Measurements from ENCODE around the gene TDRD9. TPM values are rescaled to one million over a fixed set of nuclear protein-coding genes. Genes with fewer than 3 reads are reported as not detected.

TDRD9 gene
- total and polyA plus RNA-seq, 2 of the 4 experiments (the other 2 are of a cell fraction): 0.07 to 0.18 TPM

DNA sequence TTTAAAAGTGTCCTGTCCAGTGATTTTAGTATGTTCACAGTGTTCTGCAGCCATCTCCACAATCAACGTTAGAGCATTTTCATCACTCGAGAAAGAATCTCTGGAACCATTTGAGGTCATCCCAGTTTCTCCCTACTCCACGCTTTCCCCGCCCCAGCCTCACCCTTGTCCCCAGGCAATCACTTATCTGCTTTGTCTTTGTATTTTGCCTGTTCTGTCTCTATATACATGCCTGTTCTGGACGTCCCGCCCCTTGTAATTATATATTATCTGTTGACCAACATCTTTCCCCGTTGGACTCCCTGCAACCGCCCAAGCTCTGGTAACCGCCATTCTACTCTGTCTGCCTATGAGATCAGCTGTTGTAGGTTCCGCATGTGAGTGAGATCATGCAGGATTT lies 135.7 kb downstream of the TDRD9 start:
- Histone ChIP-seq H3K27ac (ENCODE audit: insufficient read depth, low read length) (no peak overlapping the region), H2BK120ac (ENCODE audit: low read depth, low read length) (no peak overlapping the region), H4K5ac (ENCODE audit: low read depth, low read length) (no peak overlapping the region), H4K20me1 (ENCODE audit: insufficient read depth, low read length) (no peaks in the 10 kb centered on the region), H3K79me1 (ENCODE audit: low read depth in 1 of 2, low read length in 2 of 2) (no peaks in the 10 kb centered on the region), H3K9me1 (ENCODE audit: insufficient read depth, low read length) (no peaks in the 10 kb centered on the region), H3K4ac (ENCODE audit: low read depth, low read length) (no peak overlapping the region), H3K27me3 (ENCODE audit: control insufficient read depth, insufficient read depth, low read length) (no peaks in the 10 kb centered on the region), H3K9ac (ENCODE audit: low read depth, low read length) (no peak overlapping the region), H3K9me3 (ENCODE audit: control insufficient read depth, insufficient read depth, low read length) (no peaks in the 10 kb centered on the region), H2AK9ac (replicated peaks; ENCODE audit: low read depth, low read length, poor library complexity) (no peak overlapping the region), H2BK15ac (ENCODE audit: low read depth, low read length) (no peak overlapping the region), H3K56ac (ENCODE audit: extremely low read depth, insufficient read depth, low read length) (no peak overlapping the region), H4K91ac (ENCODE audit: insufficient read depth, low read depth, low read length) (no peak overlapping the region), H3K4me1 (ENCODE audit: control insufficient read depth, insufficient read depth, low read length) (no peaks in the 10 kb centered on the region), H3K18ac (ENCODE audit: low read depth, low read length) (no peak overlapping the region), H2BK20ac (ENCODE audit: low read depth, low read length) (no peak overlapping the region), H3K23ac (ENCODE audit: low read depth, low read length) (no peak overlapping the region), H3K4me2 (ENCODE audit: low read depth, low read length) (no peak overlapping the region), H2AFZ (replicated peaks; ENCODE audit: low read length, poor library complexity) (no peak overlapping the region), H3K14ac (replicated peaks; ENCODE audit: low read depth, low read length) (no peak overlapping the region), H3K4me3 (ENCODE audit: insufficient read depth, low read depth, low read length) (no peak overlapping the region), H2AK5ac (ENCODE audit: low read depth, low read length) (no peak overlapping the region), H3K36me3 (ENCODE audit: control insufficient read depth, insufficient read depth, low read length) (no peaks in the 10 kb centered on the region), H4K8ac (ENCODE audit: low read depth in 2 of 2, low read length in 2 of 2) (no peak overlapping the region), H2BK5ac (ENCODE audit: low read depth, low read length, poor library complexity, severe bottlenecking) (no peak overlapping the region)
- TF ChIP-seq NFE2L2 (IDR thresholded peaks at IDR 0.05; ENCODE audit: low read depth, low read length) (no peak), MXI1 (IDR thresholded peaks at IDR 0.05; ENCODE audit: borderline replicate concordance, low read depth, low read length) (no peak), FOS (IDR thresholded peaks at IDR 0.05; ENCODE audit: low read depth, low read length) (no peak), CEBPB (IDR thresholded peaks at IDR 0.05; ENCODE audit: low read depth, low read length) (no peak), CHD1 (IDR thresholded peaks at IDR 0.05; ENCODE audit: low read depth, low read length) (no peak), USF2 (IDR thresholded peaks at IDR 0.05; ENCODE audit: low read depth, low read length) (no peak), RFX5 (IDR thresholded peaks at IDR 0.05; ENCODE audit: low read depth, low read length) (no peak), RAD21 (IDR thresholded peaks at IDR 0.05; ENCODE audit: low read length) (no peak), ELK1 (IDR thresholded peaks at IDR 0.05; ENCODE audit: borderline replicate concordance, low read depth, low read length) (no peak), BHLHE40 (IDR thresholded peaks at IDR 0.05; ENCODE audit: low read depth, low read length) (no peak), MAZ (IDR thresholded peaks at IDR 0.05; ENCODE audit: borderline replicate concordance, low read depth, low read length) (no peak), SMC3 (IDR thresholded peaks at IDR 0.05; ENCODE audit: low read depth, low read length) (no peak), POLR2A (IDR thresholded peaks at IDR 0.05; ENCODE audit: low read depth, low read length) (no peak), RCOR1 (IDR thresholded peaks at IDR 0.05; ENCODE audit: insufficient replicate concordance, low read length) (no peak), MAFK (IDR thresholded peaks at IDR 0.05; ENCODE audit: low read depth, low read length) (no peak)
- TF ChIP-seq, protein P1, sequence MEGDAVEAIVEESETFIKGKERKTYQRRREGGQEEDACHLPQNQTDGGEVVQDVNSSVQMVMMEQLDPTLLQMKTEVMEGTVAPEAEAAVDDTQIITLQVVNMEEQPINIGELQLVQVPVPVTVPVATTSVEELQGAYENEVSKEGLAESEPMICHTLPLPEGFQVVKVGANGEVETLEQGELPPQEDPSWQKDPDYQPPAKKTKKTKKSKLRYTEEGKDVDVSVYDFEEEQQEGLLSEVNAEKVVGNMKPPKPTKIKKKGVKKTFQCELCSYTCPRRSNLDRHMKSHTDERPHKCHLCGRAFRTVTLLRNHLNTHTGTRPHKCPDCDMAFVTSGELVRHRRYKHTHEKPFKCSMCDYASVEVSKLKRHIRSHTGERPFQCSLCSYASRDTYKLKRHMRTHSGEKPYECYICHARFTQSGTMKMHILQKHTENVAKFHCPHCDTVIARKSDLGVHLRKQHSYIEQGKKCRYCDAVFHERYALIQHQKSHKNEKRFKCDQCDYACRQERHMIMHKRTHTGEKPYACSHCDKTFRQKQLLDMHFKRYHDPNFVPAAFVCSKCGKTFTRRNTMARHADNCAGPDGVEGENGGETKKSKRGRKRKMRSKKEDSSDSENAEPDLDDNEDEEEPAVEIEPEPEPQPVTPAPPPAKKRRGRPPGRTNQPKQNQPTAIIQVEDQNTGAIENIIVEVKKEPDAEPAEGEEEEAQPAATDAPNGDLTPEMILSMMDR (conservative IDR thresholded peaks at IDR 0.05; ENCODE audit: low read depth, low read length): no peak
- BruUV-seq (replicated peaks): no TSS peak
- CTCF ChIA-PET: interaction anchor here (0.8 kb wide), 1 partner anchor 22 kb away, joined by 4 read pairs; no protein-coding TSS in a partner anchor
- dilution Hi-C loops (cut with HindIII; ENCODE audit: low sequenced_read_pairs, unreplicated experiment): no loop called here
- ATAC-seq (ENCODE audit: low read depth) (no peak), DNase-seq (no peak)
- intact Hi-C loops (cut with micrococcal nuclease): no loop called here
- POLR2A ChIA-PET (ENCODE audit: unreplicated experiment): no interaction called here
- 62% methylated on average over 3 of the region's 10 CpGs; no CpG with 5 or more reads in 1 of the 2 experiments for WGBS, 2 experiments (ENCODE audit: extremely low coverage in 2 of 2, insufficient read length in 1 of 2)
- in situ Hi-C loops (cut with MboI; ENCODE audit: low sequenced_read_pairs): no loop called here

All from IMR-90 (cell line).